ENCODE results near the gene SELENOI.

- TF ChIP-seq ZBTB33 (IDR thresholded peaks at IDR 0.05; ENCODE audit: extremely low read depth, insufficient replicate concordance, low read length) = no peak
- no peak for TF ChIP-seq CTCF (IDR thresholded peaks at IDR 0.05 in 2 of 3, conservative IDR thresholded peaks at IDR 0.05 in 1 of 3; ENCODE audit: borderline replicate concordance in 1 of 3, insufficient read depth in 1 of 3, low read depth in 2 of 3, low read length in 2 of 3)
- TF ChIP-seq RAD21 (IDR thresholded peaks at IDR 0.05; ENCODE audit: low read depth) = no peak
- no peak for TF ChIP-seq EZH2 (IDR thresholded peaks at IDR 0.05)
- no peak for TF ChIP-seq REST (IDR thresholded peaks at IDR 0.05; ENCODE audit: low read depth)
- no peak for TF ChIP-seq SP1 (IDR thresholded peaks at IDR 0.05; ENCODE audit: low read depth)
Observed at GRCh38 chr2:26380281-26380680, 34.3 kb downstream of the SELENOI start.

Measured in HCT116 (cell line).